ENCODE results near the gene DNAJC5G. TPM values are rescaled to one million over a fixed set of nuclear protein-coding genes. Genes with fewer than 3 reads are reported as not detected.

The DNAJC5G gene
- total and polyA plus RNA-seq, 3 donors from 2014 or later = 37.4 to 65.0 (median 57.9) TPM

DNA sequence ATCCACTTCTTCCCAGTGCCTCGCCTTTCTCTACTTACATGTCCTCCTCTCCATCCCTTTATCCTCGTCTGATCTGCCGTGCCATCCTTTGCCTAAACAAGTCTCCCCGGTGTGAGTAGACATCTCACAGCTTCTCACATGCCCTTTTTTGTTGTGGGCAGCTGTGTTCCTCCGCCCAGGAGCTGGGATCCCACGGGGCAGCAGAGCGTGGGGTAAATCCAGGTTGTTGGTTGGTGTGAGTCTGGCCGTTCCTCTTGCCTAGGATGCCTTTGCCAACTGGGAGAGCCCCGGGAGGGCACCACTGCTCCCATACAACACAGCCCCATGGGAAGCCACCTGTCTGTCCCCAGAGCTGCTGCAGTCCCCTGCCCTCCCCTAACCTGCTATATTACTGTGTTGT lies 34.8 kb upstream of the DNAJC5G start:
- no peak for TF ChIP-seq POLR2A (IDR thresholded peaks at IDR 0.05)
- TF ChIP-seq, protein P1, sequence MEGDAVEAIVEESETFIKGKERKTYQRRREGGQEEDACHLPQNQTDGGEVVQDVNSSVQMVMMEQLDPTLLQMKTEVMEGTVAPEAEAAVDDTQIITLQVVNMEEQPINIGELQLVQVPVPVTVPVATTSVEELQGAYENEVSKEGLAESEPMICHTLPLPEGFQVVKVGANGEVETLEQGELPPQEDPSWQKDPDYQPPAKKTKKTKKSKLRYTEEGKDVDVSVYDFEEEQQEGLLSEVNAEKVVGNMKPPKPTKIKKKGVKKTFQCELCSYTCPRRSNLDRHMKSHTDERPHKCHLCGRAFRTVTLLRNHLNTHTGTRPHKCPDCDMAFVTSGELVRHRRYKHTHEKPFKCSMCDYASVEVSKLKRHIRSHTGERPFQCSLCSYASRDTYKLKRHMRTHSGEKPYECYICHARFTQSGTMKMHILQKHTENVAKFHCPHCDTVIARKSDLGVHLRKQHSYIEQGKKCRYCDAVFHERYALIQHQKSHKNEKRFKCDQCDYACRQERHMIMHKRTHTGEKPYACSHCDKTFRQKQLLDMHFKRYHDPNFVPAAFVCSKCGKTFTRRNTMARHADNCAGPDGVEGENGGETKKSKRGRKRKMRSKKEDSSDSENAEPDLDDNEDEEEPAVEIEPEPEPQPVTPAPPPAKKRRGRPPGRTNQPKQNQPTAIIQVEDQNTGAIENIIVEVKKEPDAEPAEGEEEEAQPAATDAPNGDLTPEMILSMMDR (IDR thresholded peaks at IDR 0.05) = no peak
- peaks cover 2% of the 10 kb centered on the region for H3K4me1 ChIP-seq
- H3K27me3 ChIP-seq = no peaks in the 10 kb centered on the region
- H3K4me3 ChIP-seq = no peak overlapping the region
- WGBS, 2 donors = 90 to 94% methylated on average over 9 of the region's 9 CpGs
- H3K9me3 ChIP-seq = no peaks in the 10 kb centered on the region
- no peak overlapping the region for H3K27ac ChIP-seq
- no peak for DNase-seq
- intact Hi-C loops (cut with DNase I; ENCODE audit: low total_unique reads) = no loop called here
- no peaks in the 10 kb centered on the region for H3K36me3 ChIP-seq (ENCODE audit: low read depth, missing control alignments)

DNA sequence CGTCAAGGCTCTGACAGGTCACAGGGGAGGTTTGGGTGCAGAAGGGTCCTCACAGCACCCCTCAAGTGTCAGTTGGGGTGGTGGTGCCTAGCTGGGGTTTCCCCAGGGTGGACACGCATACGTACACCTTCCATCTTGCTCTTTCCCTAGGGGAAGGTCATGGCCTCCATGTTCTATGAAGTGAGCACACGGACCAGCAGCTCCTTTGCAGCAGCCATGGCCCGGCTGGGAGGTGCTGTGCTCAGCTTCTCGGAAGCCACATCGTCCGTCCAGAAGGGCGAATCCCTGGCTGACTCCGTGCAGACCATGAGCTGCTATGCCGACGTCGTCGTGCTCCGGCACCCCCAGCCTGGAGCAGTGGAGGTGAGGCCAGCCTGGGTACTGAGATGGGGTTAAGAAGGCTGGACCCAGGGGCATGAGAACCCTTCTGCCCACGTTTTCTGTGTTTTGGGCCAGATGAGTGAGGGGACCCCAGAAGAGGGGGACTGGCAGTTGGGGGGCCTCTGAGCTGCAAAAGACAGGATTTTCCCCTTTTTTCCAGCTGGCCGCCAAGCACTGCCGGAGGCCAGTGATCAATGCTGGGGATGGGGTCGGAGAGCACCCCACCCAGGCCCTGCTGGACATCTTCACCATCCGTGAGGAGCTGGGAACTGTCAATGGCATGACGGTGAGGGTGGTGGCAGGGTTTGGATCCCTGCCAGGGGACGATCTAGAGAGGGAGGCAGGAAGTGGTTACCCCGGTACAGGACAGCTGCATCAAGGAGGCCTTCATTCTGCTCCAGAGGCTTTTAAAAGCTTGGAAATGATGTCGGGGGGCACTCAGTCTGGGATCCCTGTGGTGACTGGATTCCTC lies 33.2 kb upstream of the DNAJC5G start:
- Histone ChIP-seq H3K27me3 (no peaks in the 10 kb centered on the region), H3K9me3 (no peaks in the 10 kb centered on the region), H3K36me3 (ENCODE audit: low read depth, missing control alignments) (no peaks in the 10 kb centered on the region), H3K4me3 (no peak overlapping the region), H3K4me1 (peaks cover 4% of the 10 kb centered on the region), H3K27ac (no peak overlapping the region)
- WGBS, 2 donors = 77 to 88% methylated on average over 18 to 24 of the region's 24 CpGs
- intact Hi-C loops (cut with DNase I; ENCODE audit: low total_unique reads) = no loop called here
- TF ChIP-seq POLR2A (IDR thresholded peaks at IDR 0.05) = no peak
- TF ChIP-seq, protein P1 (IDR thresholded peaks at IDR 0.05) = no peak
- no peak for DNase-seq

DNA sequence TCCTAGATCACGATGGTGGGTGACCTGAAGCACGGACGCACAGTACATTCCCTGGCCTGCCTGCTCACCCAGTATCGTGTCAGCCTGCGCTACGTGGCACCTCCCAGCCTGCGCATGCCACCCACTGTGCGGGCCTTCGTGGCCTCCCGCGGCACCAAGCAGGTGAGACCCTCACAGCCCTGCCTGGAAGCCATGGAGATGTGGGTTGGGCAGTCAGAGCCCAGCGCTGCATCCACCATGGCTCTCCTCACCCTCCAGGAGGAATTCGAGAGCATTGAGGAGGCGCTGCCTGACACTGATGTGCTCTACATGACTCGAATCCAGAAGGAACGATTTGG lies 32.6 kb upstream of the DNAJC5G start:
- H3K4me3 ChIP-seq = no peak overlapping the region
- no peaks in the 10 kb centered on the region for H3K36me3 ChIP-seq (ENCODE audit: low read depth, missing control alignments)
- no peak for DNase-seq
- H3K9me3 ChIP-seq = no peaks in the 10 kb centered on the region
- intact Hi-C loops (cut with DNase I; ENCODE audit: low total_unique reads) = no loop called here
- 93 to 100% methylated on average over 1 to 16 of the region's 16 CpGs for WGBS, 2 donors
- no peak for TF ChIP-seq POLR2A (IDR thresholded peaks at IDR 0.05)
- TF ChIP-seq, protein P1 (IDR thresholded peaks at IDR 0.05) = no peak
- H3K4me1 ChIP-seq = peaks cover 4% of the 10 kb centered on the region
- H3K27me3 ChIP-seq = no peaks in the 10 kb centered on the region
- no peak overlapping the region for H3K27ac ChIP-seq

DNA sequence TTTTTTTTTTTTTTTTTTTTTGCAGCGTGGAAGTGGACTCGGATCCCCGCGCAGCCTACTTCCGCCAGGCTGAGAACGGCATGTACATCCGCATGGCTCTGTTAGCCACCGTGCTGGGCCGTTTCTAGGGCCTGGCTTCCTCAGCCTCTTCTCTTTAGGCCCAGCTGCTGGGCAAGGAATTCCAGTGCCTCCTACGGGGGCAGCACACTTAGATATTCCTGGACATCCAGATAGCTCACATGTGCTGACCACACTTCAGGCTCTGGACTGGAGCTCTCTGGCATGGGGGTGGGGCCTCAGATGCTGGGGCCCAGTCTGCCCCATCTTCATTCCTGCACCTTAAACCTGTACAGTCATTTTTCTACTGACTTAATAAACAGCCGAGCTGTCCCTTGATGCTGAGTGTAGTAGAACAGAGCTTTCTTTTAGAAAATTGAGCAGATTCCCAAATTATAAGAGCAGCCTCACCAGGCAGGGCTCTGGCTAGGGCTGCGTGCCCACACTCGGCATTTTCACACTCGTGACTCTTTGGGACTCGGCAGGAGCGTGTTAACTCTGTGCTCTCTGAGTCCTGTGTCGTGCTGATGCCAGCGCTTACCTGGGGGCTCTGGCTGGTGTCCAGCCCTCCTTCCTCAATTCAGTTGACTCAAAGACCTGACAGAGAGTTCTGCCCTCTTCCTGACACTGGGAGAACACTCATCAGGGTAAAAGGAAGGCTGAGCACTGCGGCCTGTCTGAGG lies 31.7 kb upstream of the DNAJC5G start:
- intact Hi-C loops (cut with DNase I; ENCODE audit: low total_unique reads) = no loop called here
- no peak for TF ChIP-seq POLR2A (IDR thresholded peaks at IDR 0.05)
- H3K9me3 ChIP-seq = no peaks in the 10 kb centered on the region
- no peaks in the 10 kb centered on the region for H3K27me3 ChIP-seq
- no peak overlapping the region for H3K4me3 ChIP-seq
- WGBS, 2 donors = 75 to 76% methylated on average over 19 of the region's 19 CpGs
- H3K27ac ChIP-seq = peak overlapping the region in 1 of 2 donors; percentile 1
- no peaks in the 10 kb centered on the region for H3K36me3 ChIP-seq (ENCODE audit: low read depth, missing control alignments)
- no peak for DNase-seq
- H3K4me1 ChIP-seq = peaks cover 4% of the 10 kb centered on the region

DNA sequence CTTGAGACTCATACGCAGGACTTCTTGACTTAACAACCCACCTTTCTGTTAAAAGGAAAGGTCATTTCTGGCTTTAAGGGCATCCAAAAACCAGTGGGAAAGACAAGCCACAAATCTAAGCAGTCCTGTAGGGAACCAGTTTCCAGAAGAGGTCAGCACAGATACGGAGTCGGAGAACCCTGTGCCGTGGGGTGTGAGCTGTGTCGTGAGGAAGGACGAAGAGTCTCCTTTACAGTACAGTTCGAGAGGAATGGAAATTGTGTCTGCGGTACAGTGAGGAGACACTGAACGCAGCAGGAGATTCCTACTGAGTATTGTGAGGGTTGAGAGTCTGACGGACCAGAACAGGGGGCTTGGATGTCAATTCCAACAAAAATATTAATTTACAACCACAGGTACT lies 30.1 kb upstream of the DNAJC5G start:
- 69 to 71% methylated on average over 10 of the region's 10 CpGs for WGBS, 2 donors
- TF ChIP-seq, protein P1 (IDR thresholded peaks at IDR 0.05) = no peak
- TF ChIP-seq POLR2A (IDR thresholded peaks at IDR 0.05) = no peak

More for the DNA sequence above, 30.1 kb upstream of the DNAJC5G start:
- Histone ChIP-seq H3K9me3 (no peaks in the 10 kb centered on the region), H3K27ac (peak overlapping the region in 1 of 2 donors; percentile 64), H3K27me3 (no peaks in the 10 kb centered on the region), H3K4me3 (no peak overlapping the region), H3K36me3 (ENCODE audit: low read depth, missing control alignments) (no peaks in the 10 kb centered on the region), H3K4me1 (peaks cover 9% of the 10 kb centered on the region)
- DNase-seq = no peak
- intact Hi-C loops (cut with DNase I; ENCODE audit: low total_unique reads) = no loop called here
